Activated CD4-positive, alpha-beta memory T cell treated with anti-CD3 and anti-CD28 coated beads for 36 hours (primary cell): ENCODE data around the gene CTNNBIP1. TPM values are rescaled to one million over a fixed set of nuclear protein-coding genes. Genes with fewer than 3 reads are reported as not detected.
A peak's percentile ranks its signal among the peaks of the same experiment; 100 is the strongest.
"Not testable (repeated sequence)": the region's sequence is repeated elsewhere in the genome, so short reads cannot be mapped to it uniquely, and the experiment has no call there.

Experiments
- CTCF ChIA-PET: fragments of 350-600 bp; sonication (Branson Sonifier 250); formaldehyde crosslinking; loops from one replicate; lab custom pipeline; 2021; ENCODE audit warnings: antibody characterized with exemption, inconsistent platforms; lab: Charles Lee
- POLR2A ChIA-PET: fragments of 350-600 bp; sonication (Branson Sonifier 250); formaldehyde crosslinking; loops from one replicate; lab custom pipeline; 2021; ENCODE audit warnings: antibody characterized with exemption; lab: Charles Lee
- DNase-seq: peaks from one replicate; pipeline ENCODE4 v3.0.0-alpha.2; 2020
- H3K27ac Mint-ChIP-seq: one replicate; pipeline ENCODE4 v1.8.0; 2021; ENCODE audit warnings: mixed read lengths
- H3K27me3 Mint-ChIP-seq: one replicate; pipeline ENCODE4 v1.8.0; 2021; ENCODE audit warnings: mixed read lengths
- H3K36me3 Mint-ChIP-seq: one replicate; pipeline ENCODE4 v1.8.0; 2021; ENCODE audit warnings: mixed read lengths
- H3K4me1 Mint-ChIP-seq: one replicate; pipeline ENCODE4 v1.8.0; 2021; ENCODE audit warnings: low read depth, mixed read lengths
- H3K4me3 Mint-ChIP-seq: one replicate; pipeline ENCODE4 v1.8.0; 2021; ENCODE audit warnings: mild to moderate bottlenecking, mixed read lengths
- H3K9me3 Mint-ChIP-seq: one replicate; pipeline ENCODE4 v1.8.0; 2021; ENCODE audit warnings: mixed read lengths
- intact Hi-C: fragments of 100-400 bp; cut with micrococcal nuclease; formaldehyde crosslinking; loops from one replicate; pipeline ENCODE4 v1.15.1; 2023
- total RNA-seq, 2 experiments: library from RNA; stranded (reverse); gene quantifications; one replicate each; pipeline ENCODE4 v1.2.3, GENCODE V29; 2021

Gene CTNNBIP1, protein sequence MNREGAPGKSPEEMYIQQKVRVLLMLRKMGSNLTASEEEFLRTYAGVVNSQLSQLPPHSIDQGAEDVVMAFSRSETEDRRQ
- total RNA-seq, result 10 to 100 TPM; 11.0 to 13.2 TPM

DNA sequence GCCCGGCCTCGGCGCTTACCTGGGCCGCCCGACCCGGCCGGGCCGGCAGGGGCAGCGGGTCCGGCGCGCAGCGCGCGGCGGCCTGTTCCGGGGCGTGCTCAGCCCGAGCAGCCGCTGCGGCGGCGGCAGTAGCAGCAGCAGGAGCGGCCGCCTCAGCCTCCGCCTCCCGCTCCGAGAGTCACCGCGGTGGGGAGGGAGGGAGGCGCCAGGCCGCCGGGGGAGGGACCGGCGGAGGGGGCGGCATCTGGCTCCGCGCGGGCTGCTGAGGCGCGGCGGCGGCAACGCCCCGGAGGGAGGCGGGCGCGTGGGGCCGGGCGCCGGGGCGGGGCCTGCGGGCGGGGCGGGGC lies at the start of gene CTNNBIP1:
Gene CTNNBIP1, minus strand, starts transcription at position 194 of the 347 bp plus-strand sequence. CDS start 38,205 bp downstream, outside the sequence.
- intact Hi-C loops, result loop anchor here (1.0 to 10.0 kb wide), 6 partner anchors 33 to 785 kb away; partner anchors contain the start of genes GPR157, LZIC, NMNAT1 and UBE4B
- Mint-ChIP-seq H3K36me3 (no peaks in the 10 kb centered on the region), H3K4me1 (peaks cover 32% of the 10 kb centered on the region), H3K4me3 (peak within 1 kb of the TSS; percentile 94), H3K27me3 (no peaks in the 10 kb centered on the region), H3K27ac (peak within 1 kb of the TSS; percentile 94), H3K9me3 (no peaks in the 10 kb centered on the region)
- CTCF ChIA-PET, result no interaction called here
- DNase-seq, result no peak
- POLR2A ChIA-PET, result no interaction called here

DNA sequence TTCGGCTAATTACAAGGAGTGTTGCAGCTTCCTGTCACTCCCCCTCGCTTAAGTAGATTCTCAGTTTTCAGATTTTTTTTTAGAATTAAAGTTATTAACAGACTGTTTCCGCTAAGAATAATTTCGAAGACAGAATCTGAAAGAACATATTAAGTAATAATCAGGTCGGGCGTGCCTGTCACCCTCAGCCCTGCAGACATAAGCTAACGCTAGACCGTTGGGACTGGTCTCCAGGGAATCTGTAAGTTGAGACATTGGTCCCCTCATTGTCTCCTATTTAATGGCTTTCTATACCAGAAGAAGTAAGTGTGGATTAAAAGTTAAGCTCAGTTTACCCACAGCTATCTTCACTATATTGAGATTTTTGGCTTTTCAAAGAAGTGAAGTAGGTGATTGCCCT lies 47.7 kb upstream of the CTNNBIP1 start:
- no peak for DNase-seq
- no peak overlapping the region for H3K4me3 Mint-ChIP-seq
- no peaks in the 10 kb centered on the region for H3K27me3 Mint-ChIP-seq
- no peak overlapping the region for H3K27ac Mint-ChIP-seq
- POLR2A ChIA-PET, result no interaction called here
- intact Hi-C loops, result no loop called here
- CTCF ChIA-PET, result interaction anchor here (0.7 to 1.5 kb wide), 4 partner anchors 8 to 90 kb away, joined by 3 to 4 read pairs (median 3); no protein-coding TSS in a partner anchor
- H3K9me3 Mint-ChIP-seq, result no peaks in the 10 kb centered on the region
- no peaks in the 10 kb centered on the region for H3K4me1 Mint-ChIP-seq
- H3K36me3 Mint-ChIP-seq, result no peaks in the 10 kb centered on the region

DNA sequence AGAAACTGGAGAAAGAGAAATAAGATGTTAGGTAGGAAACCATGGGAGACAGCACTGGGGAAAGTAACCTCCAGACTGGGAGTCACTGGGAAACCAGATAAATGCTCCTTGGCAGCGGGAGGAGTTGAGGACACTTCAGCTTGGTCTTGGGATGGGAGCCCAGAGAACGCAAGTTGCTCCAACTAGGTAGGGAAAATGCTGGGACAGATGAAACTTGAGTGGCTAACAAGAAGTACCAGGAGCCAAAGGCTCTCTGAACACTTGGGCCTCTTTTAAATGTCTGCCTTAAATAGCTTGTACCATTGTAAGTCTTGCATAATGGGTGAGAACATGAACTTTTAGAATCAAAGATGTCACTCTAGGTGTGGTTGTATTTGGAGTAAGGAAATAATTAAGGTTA lies 36.2 kb upstream of the CTNNBIP1 start:
- Mint-ChIP-seq H3K27ac (no peak overlapping the region), H3K4me3 (no peak overlapping the region), H3K9me3 (no peaks in the 10 kb centered on the region), H3K4me1 (peaks cover 23% of the 10 kb centered on the region), H3K36me3 (peaks cover 8% of the 10 kb centered on the region), H3K27me3 (no peaks in the 10 kb centered on the region)
- POLR2A ChIA-PET, result no interaction called here
- CTCF ChIA-PET, result interaction anchor here (0.7 kb wide), 2 partner anchors 9 to 218 kb away, joined by 3 read pairs; no protein-coding TSS in a partner anchor
- no peak for DNase-seq
- intact Hi-C loops, result no loop called here

GRCh38 chr1:9942939-9943788 lies 33.1 kb upstream of the CTNNBIP1 start, which contains the start of the genes LZIC and NMNAT1:
Gene LZIC, minus strand, starts transcription at chr1:9943391. Its CDS starts 6,772 bp downstream, at chr1:9936619.
Gene NMNAT1, plus strand, starts transcription at chr1:9943475. Its CDS starts 28,599 bp downstream, at chr1:9972074.
- ChIA-PET CTCF (interaction anchor here (0.6 to 3.1 kb wide), 18 partner anchors 9 to 824 kb away, joined by 3 to 15 read pairs (median 4); partner anchors contain the start of gene CENPS), POLR2A (interaction anchor here (0.6 to 1.8 kb wide), 7 partner anchors 21 to 794 kb away, joined by 3 to 13 read pairs (median 3); partner anchors contain the start of gene UBE4B)
- Mint-ChIP-seq H3K4me1 (peaks cover 20% of the 10 kb centered on the region), H3K27ac (peak within 1 kb of the TSS; percentile 91), H3K27me3 (no peaks in the 10 kb centered on the region), H3K9me3 (no peaks in the 10 kb centered on the region), H3K36me3 (peaks cover 10% of the 10 kb centered on the region), H3K4me3 (peak within 1 kb of the TSS; percentile 99)
- intact Hi-C loops, result loop anchor here (1.0 to 2.0 kb wide), 5 partner anchors 33 to 486 kb away; partner anchors contain the start of gene CTNNBIP1
- DNase-seq, result peak; percentile 96

GRCh38 chr1:9942399-9942938 lies 32.4 kb upstream of the CTNNBIP1 start:
- DNase-seq, result peak; percentile 25
- Mint-ChIP-seq H3K36me3 (peaks cover 10% of the 10 kb centered on the region), H3K4me1 (peaks cover 20% of the 10 kb centered on the region), H3K9me3 (no peaks in the 10 kb centered on the region), H3K4me3 (peak overlapping the region; percentile 99), H3K27ac (peak overlapping the region; percentile 91), H3K27me3 (no peaks in the 10 kb centered on the region)
- CTCF ChIA-PET, result interaction anchor here (0.6 to 3.1 kb wide), 18 partner anchors 11 to 488 kb away, joined by 3 to 15 read pairs (median 4); partner anchors contain the start of gene CENPS
- intact Hi-C loops, result loop anchor here (1.0 to 2.0 kb wide), 2 partner anchors 67 to 486 kb away; no protein-coding TSS in a partner anchor
- POLR2A ChIA-PET, result interaction anchor here (0.9 to 1.8 kb wide), 4 partner anchors 39 to 314 kb away, joined by 3 to 6 read pairs (median 4); partner anchors contain the start of gene UBE4B

- Mint-ChIP-seq H3K4me1 (no peaks in the 10 kb centered on the region), H3K4me3 (no peak overlapping the region), H3K27me3 (no peaks in the 10 kb centered on the region), H3K27ac (no peak overlapping the region), H3K9me3 (no peaks in the 10 kb centered on the region), H3K36me3 (peaks cover 9% of the 10 kb centered on the region)
- DNase-seq, result no peak
- intact Hi-C loops, result no loop called here
- CTCF ChIA-PET, result interaction anchor here (1.7 kb wide), 1 partner anchor 21 kb away, joined by 7 read pairs; no protein-coding TSS in a partner anchor
- POLR2A ChIA-PET, result no interaction called here
These were observed 19.6 kb upstream of the CTNNBIP1 start for GRCh38 chr1:9929431-9930385.

- no peaks in the 10 kb centered on the region for H3K4me1 Mint-ChIP-seq
- POLR2A ChIA-PET, result no interaction called here
- H3K4me3 Mint-ChIP-seq, result no peak overlapping the region
- no peak overlapping the region for H3K27ac Mint-ChIP-seq
- DNase-seq, result no peak
- no peaks in the 10 kb centered on the region for H3K9me3 Mint-ChIP-seq
- CTCF ChIA-PET, result no interaction called here
- no peaks in the 10 kb centered on the region for H3K27me3 Mint-ChIP-seq
- intact Hi-C loops, result no loop called here
- H3K36me3 Mint-ChIP-seq, result peaks cover 6% of the 10 kb centered on the region
These were observed 17.2 kb upstream of the CTNNBIP1 start for GRCh38 chr1:9927259-9927658.

- Mint-ChIP-seq H3K4me1 (peaks cover 9% of the 10 kb centered on the region), H3K27me3 (no peaks in the 10 kb centered on the region), H3K27ac (no peak overlapping the region), H3K9me3 (no peaks in the 10 kb centered on the region), H3K4me3 (no peak overlapping the region), H3K36me3 (no peaks in the 10 kb centered on the region)
- ChIA-PET CTCF (no interaction called here), POLR2A (interaction anchor here (0.9 kb wide), 1 partner anchor 21 kb away, joined by 3 read pairs; the partner anchor contains the start of genes LZIC and NMNAT1)
- intact Hi-C loops, result no loop called here
- DNase-seq, result no peak
These were observed 12.3 kb upstream of the CTNNBIP1 start for GRCh38 chr1:9922342-9922741.

DNA sequence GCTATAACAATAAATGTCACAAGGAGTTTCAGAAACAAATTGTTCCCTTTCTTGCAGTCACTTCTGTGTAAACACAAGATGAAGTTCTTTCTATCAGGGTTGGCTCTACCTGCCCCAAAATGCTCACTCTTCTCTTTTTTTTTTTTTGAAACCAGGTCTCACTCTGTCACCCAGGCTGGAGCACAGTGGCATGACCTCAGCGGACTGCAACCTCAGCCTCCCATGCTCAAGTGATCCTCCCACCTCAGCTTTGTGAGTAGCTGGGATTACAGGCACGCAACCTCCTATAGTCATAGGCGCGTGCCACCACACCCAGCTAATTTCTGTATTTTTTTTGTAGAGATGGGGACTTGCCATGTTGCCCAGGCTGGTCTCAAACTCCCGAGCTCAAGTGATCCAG lies 10.5 kb upstream of the CTNNBIP1 start:
- intact Hi-C loops, result no loop called here
- ChIA-PET POLR2A (no interaction called here), CTCF (interaction anchor here (0.6 kb wide), 1 partner anchor 16 kb away, joined by 3 read pairs; no protein-coding TSS in a partner anchor)
- no peak for DNase-seq
- H3K27me3 Mint-ChIP-seq, result no peaks in the 10 kb centered on the region
- no peak overlapping the region for H3K4me3 Mint-ChIP-seq
- peaks cover 9% of the 10 kb centered on the region for H3K4me1 Mint-ChIP-seq
- H3K36me3 Mint-ChIP-seq, result no peaks in the 10 kb centered on the region
- H3K27ac Mint-ChIP-seq, result no peak overlapping the region
- no peaks in the 10 kb centered on the region for H3K9me3 Mint-ChIP-seq

DNA sequence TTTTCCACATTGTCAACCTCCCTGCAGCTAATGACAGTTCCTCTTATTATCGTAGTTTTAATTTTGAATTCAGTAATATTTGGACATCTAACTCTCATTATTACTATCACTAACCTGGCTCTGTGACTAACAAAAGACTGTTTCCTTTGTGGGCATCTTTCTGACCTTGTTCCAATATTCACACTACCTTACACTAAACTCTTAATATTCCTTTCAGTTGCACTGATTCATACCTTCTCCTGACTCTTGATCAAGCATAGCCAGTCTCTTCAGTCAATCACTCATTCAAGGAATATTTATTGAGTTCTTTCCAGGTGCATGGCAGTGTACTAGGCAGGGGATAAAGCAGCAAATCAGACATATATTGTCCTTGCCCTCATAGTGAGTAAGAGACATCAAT lies 7.8 kb upstream of the CTNNBIP1 start:
- Mint-ChIP-seq H3K36me3 (no peaks in the 10 kb centered on the region), H3K4me3 (no peak overlapping the region), H3K27me3 (no peaks in the 10 kb centered on the region), H3K9me3 (no peaks in the 10 kb centered on the region), H3K4me1 (peaks cover 9% of the 10 kb centered on the region), H3K27ac (no peak overlapping the region)
- ChIA-PET POLR2A (no interaction called here), CTCF (interaction anchor here (2.0 kb wide), 1 partner anchor 14 kb away, joined by 5 read pairs; no protein-coding TSS in a partner anchor)
- intact Hi-C loops, result loop anchor here (10.0 kb wide), 1 partner anchor 793 kb away; the partner anchor contains the start of gene GPR157
- no peak for DNase-seq

- H3K9me3 Mint-ChIP-seq, H3K4me1 Mint-ChIP-seq, DNase-seq, H3K4me3 Mint-ChIP-seq, POLR2A ChIA-PET, H3K27ac Mint-ChIP-seq, H3K27me3 Mint-ChIP-seq, H3K36me3 Mint-ChIP-seq: not testable (repeated sequence)
- intact Hi-C loops, result loop anchor here (10.0 kb wide), 1 partner anchor 793 kb away; the partner anchor contains the start of gene GPR157
- CTCF ChIA-PET, result interaction anchor here (1.0 to 2.0 kb wide), 3 partner anchors 11 to 25 kb away, joined by 3 to 5 read pairs (median 3); no protein-coding TSS in a partner anchor
These were observed 7.4 kb upstream of the CTNNBIP1 start for GRCh38 chr1:9917495-9917894.
